A673 (cell line): ENCODE measurements around the gene FFAR2. TPM values are rescaled to one million over a fixed set of nuclear protein-coding genes. Genes with fewer than 3 reads are reported as not detected.
"Not testable (repeated sequence)": the region's sequence is repeated elsewhere in the genome, so short reads cannot be mapped to it uniquely, and the experiment has no call there.

Source experiments
- BruUV-seq: library from RNA; stranded (reverse); fragments of 400-500 nt; replicated peaks from 2 replicates; lab custom pipeline; 2021; lab: Mats Ljungman, UMichigan
- CTCF ChIA-PET: fragments of 300-600 bp; sonication (Branson Sonifier 250); formaldehyde crosslinking; loops from one replicate; lab custom pipeline; 2022; ENCODE audit warnings: antibody characterized with exemption; lab: Charles Lee
- POLR2A ChIA-PET: fragments of 300-600 bp; sonication (Branson Sonifier 250); formaldehyde crosslinking; loops from one replicate; lab custom pipeline; 2022; ENCODE audit warnings: antibody characterized with exemption; ENCODE audit not compliant: low non-redundant PET; lab: Charles Lee
- DNase-seq: peaks from one replicate; pipeline ENCODE4 v3.0.0-alpha.2; 2015; ENCODE audit warnings: low spot score
- H3K27ac ChIP-seq: fragments of 200-600 bp; sonication (generic); 2 replicates; pipeline ENCODE4 v1.5.1; 2016; ENCODE audit warnings: mixed run types, low read depth, mild to moderate bottlenecking, mixed read lengths, antibody characterized with exemption, low read length; ENCODE audit not compliant: poor library complexity, severe bottlenecking
- H3K27me3 ChIP-seq: fragments of 200-600 bp; sonication (generic); replicated peaks from 2 replicates; pipeline ENCODE4 v1.6.1; 2017; ENCODE audit warnings: mixed run types, low read depth, mild to moderate bottlenecking, mixed read lengths, antibody characterized with exemption, low read length; ENCODE audit not compliant: insufficient read depth, poor library complexity
- H3K36me3 ChIP-seq: fragments of 200-600 bp; sonication (generic); 2 replicates; pipeline ENCODE4 v1.6.1; 2016; ENCODE audit warnings: mixed run types, mild to moderate bottlenecking, mixed read lengths, antibody characterized with exemption, low read length; ENCODE audit not compliant: insufficient read depth, poor library complexity, severe bottlenecking
- H3K4me1 ChIP-seq: fragments of 200-600 bp; sonication (generic); 2 replicates; pipeline ENCODE4 v1.6.1; 2017; ENCODE audit warnings: mixed run types, mild to moderate bottlenecking, mixed read lengths, antibody characterized with exemption, low read length; ENCODE audit not compliant: insufficient read depth, poor library complexity, severe bottlenecking
- H3K4me3 ChIP-seq: fragments of 200-600 bp; sonication (generic); 2 replicates; pipeline ENCODE4 v1.5.1; 2016; ENCODE audit warnings: low read depth, mixed run types, mild to moderate bottlenecking, mixed read lengths, low read length; ENCODE audit not compliant: poor library complexity, severe bottlenecking
- H3K9me3 ChIP-seq: fragments of 200-600 bp; sonication (generic); 2 replicates; pipeline ENCODE4 v1.6.1; 2016; ENCODE audit warnings: mixed run types, low read depth, mild to moderate bottlenecking, mixed read lengths, antibody characterized with exemption, low read length; ENCODE audit not compliant: poor library complexity, severe bottlenecking
- EZH2 ChIP-seq: fragments of 200-600 bp; sonication (generic); IDR thresholded peaks from 2 replicates; pipeline ENCODE4 v1.6.1; 2017; ENCODE audit warnings: borderline replicate concordance, low read depth, mild to moderate bottlenecking, mixed read lengths, antibody characterized with exemption, low read length; ENCODE audit not compliant: poor library complexity, severe bottlenecking
- intact Hi-C: fragments of 100-400 bp; cut with micrococcal nuclease; formaldehyde crosslinking; loops from one replicate; pipeline ENCODE4 v1.10.0; 2022; ENCODE audit not compliant: unreplicated experiment
- total RNA-seq: library from RNA; stranded (reverse); gene quantifications from 2 replicates; pipeline ENCODE4 v1.2.3, GENCODE V29; 2021
- TF ChIP-seq, protein P1 (sequence below): fragments of 300-800, 200-600 bp; sonication (generic); conservative IDR thresholded peaks from 2 replicates; pipeline ENCODE4 v1.5.1; 2017; ENCODE audit warnings: low read depth, mild to moderate bottlenecking, antibody characterized with exemption, low read length, moderate library complexity, mixed read lengths

FFAR2 gene
- total RNA-seq, 1 experiment from 2014 or later, result not detected

DNA sequence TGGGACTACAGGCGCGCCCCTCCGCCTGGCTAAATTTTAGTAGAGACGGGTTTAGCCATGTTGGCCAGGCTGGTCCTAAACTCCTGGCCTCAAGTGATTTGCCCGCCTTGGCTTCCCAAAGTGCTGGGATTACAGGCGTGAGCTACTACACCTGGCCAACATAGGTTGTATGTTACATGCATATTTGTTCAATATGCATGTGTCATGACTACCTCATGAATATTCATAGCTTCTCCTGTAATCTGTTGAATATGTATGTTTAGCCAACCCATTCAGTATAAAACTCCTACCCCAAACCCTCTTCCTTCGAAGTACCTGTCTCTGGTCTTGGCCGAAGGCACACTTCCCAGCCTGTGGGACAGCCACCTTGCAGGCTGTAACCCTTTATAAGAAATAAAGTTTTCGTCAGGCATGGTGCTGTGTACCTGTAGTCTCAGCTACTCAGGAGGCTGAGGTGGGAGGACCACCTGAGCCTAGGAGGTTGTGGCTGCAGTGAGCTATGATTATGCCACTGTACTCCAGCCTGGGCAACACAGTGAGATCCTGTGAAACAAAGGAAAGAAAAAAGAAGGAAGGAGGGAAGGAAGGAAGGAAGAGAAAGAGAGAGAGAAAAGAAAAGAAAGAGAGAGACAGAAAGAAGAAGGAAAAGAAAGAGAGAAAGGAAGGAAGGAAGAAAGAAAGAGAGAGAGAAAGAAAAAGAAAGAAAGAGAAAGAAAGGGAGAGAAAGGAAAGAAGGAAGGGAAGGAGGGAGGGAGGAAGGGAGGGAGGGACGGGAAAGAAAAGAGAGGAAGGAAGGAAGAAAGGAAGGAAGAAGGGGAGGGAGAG, 47.9 kb upstream of the FFAR2 start:
- no peak overlapping the region for H3K27ac ChIP-seq
- no peak for DNase-seq
- TF ChIP-seq EZH2, result no peak
- TF ChIP-seq, protein P1, sequence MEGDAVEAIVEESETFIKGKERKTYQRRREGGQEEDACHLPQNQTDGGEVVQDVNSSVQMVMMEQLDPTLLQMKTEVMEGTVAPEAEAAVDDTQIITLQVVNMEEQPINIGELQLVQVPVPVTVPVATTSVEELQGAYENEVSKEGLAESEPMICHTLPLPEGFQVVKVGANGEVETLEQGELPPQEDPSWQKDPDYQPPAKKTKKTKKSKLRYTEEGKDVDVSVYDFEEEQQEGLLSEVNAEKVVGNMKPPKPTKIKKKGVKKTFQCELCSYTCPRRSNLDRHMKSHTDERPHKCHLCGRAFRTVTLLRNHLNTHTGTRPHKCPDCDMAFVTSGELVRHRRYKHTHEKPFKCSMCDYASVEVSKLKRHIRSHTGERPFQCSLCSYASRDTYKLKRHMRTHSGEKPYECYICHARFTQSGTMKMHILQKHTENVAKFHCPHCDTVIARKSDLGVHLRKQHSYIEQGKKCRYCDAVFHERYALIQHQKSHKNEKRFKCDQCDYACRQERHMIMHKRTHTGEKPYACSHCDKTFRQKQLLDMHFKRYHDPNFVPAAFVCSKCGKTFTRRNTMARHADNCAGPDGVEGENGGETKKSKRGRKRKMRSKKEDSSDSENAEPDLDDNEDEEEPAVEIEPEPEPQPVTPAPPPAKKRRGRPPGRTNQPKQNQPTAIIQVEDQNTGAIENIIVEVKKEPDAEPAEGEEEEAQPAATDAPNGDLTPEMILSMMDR, result no peak
- CTCF ChIA-PET, result no interaction called here
- H3K4me1 ChIP-seq, result no peaks in the 10 kb centered on the region
- H3K27me3 ChIP-seq, result no peaks in the 10 kb centered on the region
- H3K36me3 ChIP-seq, result no peaks in the 10 kb centered on the region
- no peak overlapping the region for H3K4me3 ChIP-seq
- intact Hi-C loops, result no loop called here
- POLR2A ChIA-PET, result no interaction called here
- no TSS peak for BruUV-seq
- H3K9me3 ChIP-seq, result no peaks in the 10 kb centered on the region

DNA sequence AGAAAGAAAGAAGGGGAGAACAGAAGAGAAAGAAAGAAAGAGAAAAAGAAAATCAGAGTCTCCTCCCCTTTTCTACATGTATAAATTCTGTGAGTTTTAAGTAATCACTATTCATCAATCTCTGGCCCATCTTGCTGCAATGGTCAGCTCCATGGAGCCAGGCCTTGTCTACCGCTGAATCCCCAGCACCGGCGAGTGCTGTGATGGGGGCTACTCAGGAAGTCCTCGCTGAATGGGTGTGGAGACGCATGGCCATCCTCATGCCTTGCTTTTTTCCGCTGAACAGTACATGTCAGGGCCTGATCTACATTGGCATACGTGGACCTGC, 47.3 kb upstream of the FFAR2 start:
- ChIA-PET CTCF (no interaction called here), POLR2A (no interaction called here)
- Histone ChIP-seq H3K4me1 (no peaks in the 10 kb centered on the region), H3K9me3 (no peaks in the 10 kb centered on the region), H3K36me3 (no peaks in the 10 kb centered on the region), H3K27me3 (no peaks in the 10 kb centered on the region), H3K4me3 (no peak overlapping the region), H3K27ac (no peak overlapping the region)
- BruUV-seq, result no TSS peak
- DNase-seq, result no peak
- TF ChIP-seq, protein P1, result no peak
- no peak for TF ChIP-seq EZH2
- intact Hi-C loops, result no loop called here

DNA sequence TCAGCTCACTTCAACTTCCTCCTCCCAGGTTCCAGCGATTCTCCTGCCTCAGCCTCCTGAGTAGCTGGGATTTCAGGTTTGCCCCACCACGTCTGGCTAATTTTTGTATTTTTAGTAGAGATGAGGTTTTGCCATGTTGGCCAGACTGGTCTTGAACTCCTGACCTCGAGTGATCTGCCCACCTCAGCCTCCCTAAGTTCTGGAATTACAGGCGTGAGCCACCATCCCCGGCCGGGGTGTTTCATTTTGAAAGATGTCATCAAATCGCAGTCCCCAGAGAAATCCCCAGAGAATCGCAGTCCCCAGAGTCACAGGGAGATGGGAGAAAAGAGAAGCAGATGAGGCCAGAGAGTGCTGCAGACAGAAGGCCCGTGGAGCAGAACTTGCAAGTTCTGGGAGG, 46.6 kb upstream of the FFAR2 start:
- H3K4me1 ChIP-seq, H3K4me3 ChIP-seq, POLR2A ChIA-PET, H3K36me3 ChIP-seq, DNase-seq, H3K27ac ChIP-seq, intact Hi-C loops, H3K27me3 ChIP-seq, CTCF ChIA-PET, BruUV-seq, H3K9me3 ChIP-seq: not testable (repeated sequence)
